Stimulated activated CD8-positive, alpha-beta memory T cell treated with anti-CD3 and anti-CD28 coated beads, Interleukin-4, amount 100 ng/mL, for 48 hours (primary cell): ENCODE data around the gene GOLIM4.
A peak's percentile ranks its signal among the peaks of the same experiment; 100 is the strongest.
"Not testable (repeated sequence)": the region's sequence is repeated elsewhere in the genome, so short reads cannot be mapped to it uniquely, and the experiment has no call there.

Source experiments
- DNase-seq: peaks from one replicate; pipeline ENCODE4 v3.0.0-alpha.2; 2020

GOLIM4 gene

DNA sequence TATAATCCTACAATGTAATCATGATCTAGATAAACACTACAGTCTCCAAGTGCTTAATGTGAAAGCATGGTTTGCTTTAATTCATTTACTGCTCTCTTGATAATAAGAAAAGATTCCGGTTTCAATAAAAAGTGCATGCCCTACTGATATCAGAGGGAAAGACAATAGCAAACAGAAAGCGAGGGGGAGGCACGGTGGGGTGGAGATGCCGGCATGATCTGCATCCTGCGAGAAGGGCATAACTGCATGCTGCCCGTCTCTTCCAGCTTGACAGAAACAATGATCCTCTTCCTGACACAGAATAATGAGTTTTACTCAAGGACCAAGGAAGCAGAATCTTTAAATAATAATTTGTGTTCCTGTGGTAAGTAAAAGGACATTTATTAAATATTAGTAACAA is 51.7 kb downstream of the GOLIM4 start:
- DNase-seq, result no peak

GRCh38 chr3:168040607-168041208 is 55.0 kb downstream of the GOLIM4 start:
- no peak for DNase-seq

GRCh38 chr3:168037020-168037419 is 58.7 kb downstream of the GOLIM4 start:
- no peak for DNase-seq

GRCh38 chr3:168036619-168037018 is 59.1 kb downstream of the GOLIM4 start:
- DNase-seq, result no peak

DNA sequence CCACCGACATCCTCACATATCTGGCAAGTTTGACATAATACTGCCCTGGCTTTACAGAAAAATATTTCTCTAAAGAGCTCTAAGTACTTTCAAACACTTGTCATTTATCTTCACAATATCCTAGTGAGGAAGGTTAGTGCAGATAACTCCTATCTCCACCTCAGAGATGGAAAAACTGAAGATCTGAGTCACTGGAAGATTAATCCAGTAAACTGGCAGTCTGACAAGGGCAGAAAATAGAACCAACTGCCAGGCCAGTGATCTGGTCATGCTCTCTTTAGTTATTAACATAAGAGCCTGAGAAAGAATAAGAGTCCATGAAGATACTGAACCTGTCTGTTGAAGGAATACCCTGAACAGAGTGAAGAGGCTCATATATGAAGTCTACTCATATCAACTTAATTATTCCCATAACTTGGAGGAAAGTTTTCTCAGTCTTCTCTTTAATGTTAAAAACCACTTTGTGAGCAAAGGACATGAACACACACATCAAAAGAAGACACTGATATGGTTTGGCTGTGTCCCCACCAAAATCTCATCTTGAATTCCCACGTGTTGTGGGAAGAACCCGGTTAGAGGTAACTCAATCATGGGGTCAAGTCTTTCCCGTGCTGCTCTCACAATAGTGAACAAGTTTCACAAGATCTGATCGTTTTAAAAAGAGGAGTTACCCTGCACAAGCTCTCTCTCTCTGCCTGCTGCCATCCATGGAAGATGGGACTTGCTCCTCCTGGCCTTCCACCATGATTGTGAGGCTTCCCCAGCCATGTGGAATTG is 61.4 kb downstream of the GOLIM4 start:
- no peak for DNase-seq

GRCh38 chr3:168030577-168030976 is 65.1 kb downstream of the GOLIM4 start:
- no peak for DNase-seq

- no peak for DNase-seq
Observed at GRCh38 chr3:168029705-168030104, 66.0 kb downstream of the GOLIM4 start.

DNA sequence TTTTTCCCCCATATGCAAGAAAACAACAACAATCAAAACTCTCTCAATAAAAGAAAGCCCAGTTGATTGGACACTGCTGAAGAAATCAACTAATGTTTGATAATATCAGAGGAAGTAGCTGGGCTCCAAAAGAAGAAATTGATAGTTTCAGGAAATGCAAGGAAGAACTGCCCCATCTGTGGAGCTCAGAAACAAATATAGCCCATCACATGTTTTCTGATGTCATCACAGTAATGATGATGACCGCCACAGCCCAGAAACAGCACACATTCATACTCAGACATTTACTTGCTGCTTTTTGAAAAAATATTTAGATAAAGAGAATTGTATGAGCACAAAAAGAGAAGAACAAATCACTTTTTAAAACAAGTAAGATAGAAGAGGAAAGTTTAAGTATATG is 67.6 kb downstream of the GOLIM4 start:
- DNase-seq, result no peak

DNA sequence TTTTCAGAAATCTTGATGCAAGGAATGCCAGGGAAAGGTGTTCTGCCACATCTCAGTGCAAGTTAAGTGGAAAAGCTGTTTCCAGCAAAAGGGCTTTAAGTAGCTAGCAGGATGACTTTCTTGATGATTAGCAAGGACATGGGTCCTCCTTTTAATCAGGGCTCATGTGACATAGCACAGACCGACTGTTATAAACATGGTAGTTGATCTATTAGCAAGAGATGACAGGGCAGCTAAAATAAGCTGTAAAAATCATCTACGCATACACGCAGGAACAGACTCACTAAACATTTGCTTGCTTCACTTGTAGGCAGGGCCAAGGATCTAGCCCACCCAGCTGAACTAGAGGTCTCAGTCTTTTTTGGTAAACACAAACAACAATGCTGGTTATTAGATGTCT is 69.0 kb downstream of the GOLIM4 start:
- DNase-seq, result no peak

DNA sequence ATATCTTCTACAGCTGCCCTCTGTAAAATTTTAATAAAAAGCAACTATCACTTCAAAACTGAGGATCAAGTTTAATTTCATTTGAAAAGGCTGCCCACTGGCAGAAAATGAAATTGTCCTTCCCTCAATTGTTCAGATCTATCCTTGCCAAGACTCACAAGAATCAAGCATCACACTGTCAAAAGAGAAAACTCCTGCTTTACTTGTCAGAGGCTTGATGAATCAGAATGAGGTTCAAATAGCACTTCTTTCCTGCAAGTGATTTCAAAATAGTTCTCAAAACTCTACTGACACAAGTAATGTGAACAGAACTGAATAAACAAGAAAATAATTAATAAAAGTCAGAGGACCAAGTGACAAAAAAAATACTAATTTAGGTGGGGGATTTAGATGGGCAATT is 70.6 kb downstream of the GOLIM4 start:
- DNase-seq, result no peak

DNA sequence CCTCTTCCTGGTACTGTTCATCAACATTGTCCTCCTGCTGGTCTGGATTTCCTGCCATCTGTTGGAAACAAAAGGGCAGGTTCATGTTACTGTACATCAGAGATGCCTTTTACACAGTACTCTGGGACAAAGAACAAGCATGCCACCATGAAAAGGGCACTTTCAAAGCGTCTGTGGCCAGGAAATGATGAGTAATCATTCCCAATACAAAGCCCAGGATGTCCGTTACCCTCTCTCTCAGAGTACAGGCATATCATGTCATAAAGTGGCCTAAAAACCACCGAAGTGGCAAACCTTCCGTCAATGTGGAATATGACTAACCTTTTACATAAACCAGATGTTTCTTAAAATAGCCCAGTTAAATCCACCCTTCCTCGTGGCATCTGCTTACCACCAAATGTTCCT is 71.2 kb downstream of the GOLIM4 start:
- peak; percentile 30 for DNase-seq

DNA sequence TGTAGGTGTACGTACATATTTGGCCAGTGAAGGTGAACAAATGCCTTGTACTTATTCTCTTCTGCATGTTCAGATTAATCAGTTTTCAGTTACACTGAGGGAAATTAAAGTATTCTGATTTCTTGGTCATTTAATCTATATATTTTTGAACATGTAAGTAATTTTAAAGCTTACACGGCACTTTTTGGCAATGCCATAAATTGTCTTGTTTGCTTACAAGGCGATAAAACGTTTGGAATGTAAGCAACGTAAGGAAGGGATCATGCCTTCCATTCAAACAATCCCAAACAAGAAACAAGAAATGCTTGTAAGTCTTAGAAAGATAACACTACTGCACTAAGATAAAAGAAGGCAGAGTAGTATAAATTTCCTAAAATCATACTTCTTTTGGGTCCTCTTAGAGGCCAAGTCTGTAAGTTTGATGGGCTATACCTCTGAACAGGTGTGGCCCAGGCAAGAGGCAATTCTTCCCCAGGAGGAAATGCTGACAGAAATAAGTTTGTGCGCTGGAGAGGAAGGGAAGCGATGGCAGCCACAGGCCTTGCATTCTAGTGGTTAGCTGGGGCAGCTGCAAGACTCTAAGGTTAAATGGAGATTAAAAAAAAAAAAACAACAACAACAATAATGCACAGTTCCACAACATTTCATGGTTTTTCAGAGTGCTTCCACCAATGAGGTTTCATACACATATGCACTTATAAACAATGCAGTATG is 73.8 kb downstream of the GOLIM4 start:
- no peak for DNase-seq

- DNase-seq, result not testable (repeated sequence)
Observed at GRCh38 chr3:168011280-168011679, 84.4 kb downstream of the GOLIM4 start.

DNA sequence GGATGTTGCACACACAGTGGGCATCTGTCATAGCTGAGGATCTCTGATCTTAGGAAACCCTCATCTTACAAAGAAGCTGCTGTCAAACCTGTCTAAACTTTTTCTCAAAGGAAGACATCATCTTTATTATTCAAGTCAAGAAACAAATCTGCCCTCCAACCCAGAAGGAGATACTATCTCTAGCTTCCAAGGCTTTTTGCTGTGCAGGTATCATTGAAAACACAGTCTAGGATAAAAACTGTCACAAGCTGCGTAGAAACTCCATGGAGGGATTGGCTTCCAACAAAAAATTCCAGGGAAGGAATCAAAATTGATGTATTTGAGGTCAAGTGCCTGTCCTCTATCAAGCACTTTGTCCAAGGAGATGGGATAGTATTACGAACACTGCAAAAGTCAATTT is 89.1 kb downstream of the GOLIM4 start:
- DNase-seq, result no peak

DNA sequence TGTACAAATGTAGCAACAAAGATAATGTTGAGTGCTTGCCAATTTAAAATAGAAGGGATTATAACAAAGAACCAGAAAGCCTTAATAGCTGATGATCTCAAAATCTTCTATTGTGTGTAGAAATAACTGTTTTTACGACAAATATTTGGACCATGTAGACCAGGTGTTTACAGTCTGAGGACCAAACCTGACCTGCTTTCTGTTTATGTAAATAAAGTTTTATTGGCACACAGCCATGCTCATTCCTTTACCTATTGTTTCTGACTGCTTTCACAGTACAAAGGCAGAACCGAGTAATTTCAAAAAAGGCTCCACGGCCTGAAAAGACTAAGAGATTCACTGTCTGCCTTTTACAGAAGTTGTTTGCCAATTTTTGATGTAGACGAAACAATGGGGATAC is 91.8 kb downstream of the GOLIM4 start:
- no peak for DNase-seq

GRCh38 chr3:168002786-168003368 is 92.8 kb downstream of the GOLIM4 start:
- no peak for DNase-seq

- DNase-seq, result no peak
Observed at GRCh38 chr3:168001244-168001643, 94.5 kb downstream of the GOLIM4 start.

DNA sequence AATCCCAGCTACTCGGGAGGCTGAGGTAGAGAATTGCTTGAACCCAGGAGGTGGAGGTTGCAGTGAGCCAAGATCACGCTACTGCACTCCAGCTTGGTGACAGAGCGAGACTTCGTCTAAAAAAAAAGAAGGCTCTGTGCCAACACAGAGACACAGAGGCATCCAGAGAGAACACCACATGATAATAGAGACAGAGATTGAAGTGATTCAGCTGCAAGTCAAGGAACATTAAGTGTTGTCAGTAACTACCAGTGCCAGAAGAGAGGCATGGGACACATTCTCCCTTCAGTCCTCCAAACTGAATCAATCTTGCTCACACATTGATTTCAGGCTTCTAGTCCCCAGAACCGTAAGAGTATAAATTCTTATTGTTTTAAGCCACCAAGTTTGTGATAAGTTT is 97.5 kb downstream of the GOLIM4 start:
- DNase-seq, result no peak

DNA sequence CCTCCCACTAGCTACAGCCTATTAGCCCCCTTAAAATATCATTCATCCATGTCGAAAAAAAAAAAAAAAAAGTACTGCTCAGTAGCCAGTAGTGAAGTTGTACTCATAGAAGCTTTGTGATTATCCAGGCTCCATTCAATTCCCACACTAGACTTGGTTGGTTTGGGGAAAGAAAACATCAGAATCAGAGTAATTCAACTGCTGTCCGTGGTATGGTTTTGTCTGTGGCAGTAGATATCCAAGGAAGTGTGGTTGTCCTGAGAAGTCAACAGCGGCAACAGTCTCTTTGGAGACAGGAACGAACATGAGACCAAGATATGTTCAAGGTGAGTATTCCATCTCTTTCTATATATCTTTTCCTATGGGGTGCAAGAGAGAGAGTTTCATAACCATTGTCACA is 99.2 kb downstream of the GOLIM4 start:
- no peak for DNase-seq

DNA sequence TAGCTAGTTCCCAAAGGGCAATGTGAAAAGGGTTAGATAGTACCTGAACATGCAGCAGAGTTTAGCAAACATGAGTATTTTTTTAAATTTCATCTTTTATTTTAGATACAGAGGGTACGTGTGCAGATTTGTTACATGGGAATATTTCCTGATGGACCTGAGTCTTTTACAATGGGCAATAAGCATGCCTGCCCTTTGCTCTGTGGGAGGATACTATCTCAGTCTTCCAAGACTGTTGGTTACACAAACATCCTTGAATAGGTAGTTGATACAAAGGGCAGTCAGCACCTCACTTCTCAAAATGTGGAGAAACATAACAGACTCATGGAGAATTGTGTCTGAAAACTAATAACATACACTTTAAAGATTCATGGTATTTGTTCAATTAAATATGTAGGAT is 103.3 kb downstream of the GOLIM4 start:
- DNase-seq, result no peak

GRCh38 chr3:167991213-167991612 is 104.5 kb downstream of the GOLIM4 start:
- no peak for DNase-seq

DNA sequence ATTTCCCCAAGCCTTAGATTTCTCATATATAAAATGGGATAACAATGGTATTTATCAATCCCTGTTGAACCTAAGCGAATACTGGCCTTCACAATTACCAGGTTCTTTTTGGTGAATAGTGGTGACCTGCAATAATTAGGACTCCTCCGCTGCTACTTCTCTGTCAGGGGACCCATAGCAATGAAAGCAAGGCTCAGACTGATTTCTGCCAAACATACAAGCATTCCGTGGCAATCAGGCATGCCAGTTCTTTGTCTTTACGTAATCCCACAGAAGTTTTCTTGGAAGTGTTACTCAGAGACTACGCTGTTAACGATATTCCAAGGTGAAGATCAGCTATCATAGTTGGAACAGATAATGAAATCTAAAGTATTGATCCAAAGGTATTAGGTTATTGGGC is 105.7 kb downstream of the GOLIM4 start:
- no peak for DNase-seq

DNA sequence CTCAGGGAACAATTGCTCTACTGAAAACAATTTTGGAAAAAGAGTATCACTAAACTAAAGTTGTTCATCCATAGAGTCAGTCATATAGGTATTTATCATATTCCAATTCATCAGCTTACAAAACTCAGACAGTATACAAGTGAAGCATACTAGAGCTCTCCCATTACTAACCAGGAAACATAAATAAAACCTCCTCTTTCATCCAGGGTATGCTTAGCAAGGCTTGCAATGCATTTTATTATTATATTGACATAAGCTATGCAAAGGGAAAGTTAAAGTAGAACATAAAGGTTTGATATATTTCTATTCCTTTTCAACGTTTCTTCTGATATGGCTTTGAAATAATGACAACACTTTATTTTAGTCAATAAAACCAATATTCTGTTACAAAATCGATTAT is 106.7 kb downstream of the GOLIM4 start:
- DNase-seq, result no peak

- DNase-seq, result no peak
Observed at GRCh38 chr3:167983583-167983982, 112.1 kb downstream of the GOLIM4 start.
